ENCODE results near the gene TAF1C.

DNA sequence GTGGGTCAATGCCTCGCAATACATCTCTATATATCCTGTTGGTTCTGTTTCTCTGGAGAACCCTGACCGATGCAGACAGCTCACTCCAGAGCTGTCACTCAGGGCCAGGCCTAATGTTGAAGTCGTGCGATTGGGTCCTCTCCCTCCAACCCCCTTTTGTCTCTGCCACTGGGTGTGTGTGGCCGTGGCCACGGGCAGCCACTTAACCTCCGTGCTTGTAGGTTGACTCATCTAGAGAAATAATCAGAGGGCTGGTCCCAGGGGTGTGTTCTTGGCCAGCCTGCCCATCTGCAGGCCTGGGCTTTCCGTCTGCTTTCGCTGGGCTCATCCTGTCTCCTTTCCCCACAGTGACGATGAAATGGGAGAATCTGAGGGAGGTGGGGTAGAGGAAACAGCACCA is 11.5 kb upstream of the TAF1C start:
- no peak for TF ChIP-seq GATA3 (IDR thresholded peaks at IDR 0.05; ENCODE audit: low read depth, low read length)
- TF ChIP-seq GATA2 (IDR thresholded peaks at IDR 0.05; ENCODE audit: low read depth, low read length): no peak
